GM19324 (cell line): ENCODE data around the gene USP12.
"Not testable (repeated sequence)": the region's sequence is repeated elsewhere in the genome, so short reads cannot be mapped to it uniquely, and the experiment has no call there.

Experiments
- ATAC-seq: cut with Tn5 transposase; IDR thresholded peaks from one replicate; pipeline ENCODE4 v1.9.1; 2021; ENCODE audit warnings: mild to moderate bottlenecking, moderate library complexity; ENCODE audit not compliant: unreplicated experiment, low FRiP score

USP12 gene

DNA sequence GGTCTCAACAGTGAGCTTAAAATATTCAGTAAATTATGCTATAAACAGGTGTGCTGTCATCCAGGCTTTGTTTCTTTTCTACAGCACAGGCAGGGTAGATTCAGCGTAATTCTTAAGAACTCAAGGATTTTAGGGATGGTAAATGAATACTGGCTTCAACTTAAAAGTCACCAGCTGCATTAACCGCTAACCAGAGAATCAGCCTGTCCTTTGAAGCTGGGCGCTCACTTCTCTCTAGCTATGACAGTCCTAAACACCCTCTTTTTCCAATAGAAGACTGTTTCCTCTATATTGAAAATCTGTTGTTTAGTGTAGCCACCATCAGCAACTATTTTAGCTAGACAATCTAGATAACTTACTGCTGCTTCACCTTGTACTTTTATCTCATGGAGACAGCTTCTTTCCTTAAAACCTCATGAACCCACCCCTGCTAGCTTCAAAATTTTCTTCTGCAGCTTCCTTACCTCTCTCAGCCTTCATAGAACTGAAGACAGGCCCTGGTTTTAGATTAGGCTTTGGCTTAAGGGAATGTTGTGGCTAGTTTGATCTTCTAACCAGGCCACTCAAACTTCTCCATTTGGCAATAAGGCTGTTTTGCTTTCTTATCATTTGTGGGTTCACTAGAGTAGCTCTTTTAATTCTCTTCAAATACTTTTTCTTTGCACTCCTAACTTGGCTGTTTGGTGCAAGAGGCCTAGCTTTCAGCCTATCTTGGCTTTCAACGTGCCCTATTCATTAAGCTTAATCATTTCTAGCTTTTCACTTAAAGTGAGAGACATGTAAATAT, 89.5 kb downstream of the USP12 start:
- no peak for ATAC-seq

DNA sequence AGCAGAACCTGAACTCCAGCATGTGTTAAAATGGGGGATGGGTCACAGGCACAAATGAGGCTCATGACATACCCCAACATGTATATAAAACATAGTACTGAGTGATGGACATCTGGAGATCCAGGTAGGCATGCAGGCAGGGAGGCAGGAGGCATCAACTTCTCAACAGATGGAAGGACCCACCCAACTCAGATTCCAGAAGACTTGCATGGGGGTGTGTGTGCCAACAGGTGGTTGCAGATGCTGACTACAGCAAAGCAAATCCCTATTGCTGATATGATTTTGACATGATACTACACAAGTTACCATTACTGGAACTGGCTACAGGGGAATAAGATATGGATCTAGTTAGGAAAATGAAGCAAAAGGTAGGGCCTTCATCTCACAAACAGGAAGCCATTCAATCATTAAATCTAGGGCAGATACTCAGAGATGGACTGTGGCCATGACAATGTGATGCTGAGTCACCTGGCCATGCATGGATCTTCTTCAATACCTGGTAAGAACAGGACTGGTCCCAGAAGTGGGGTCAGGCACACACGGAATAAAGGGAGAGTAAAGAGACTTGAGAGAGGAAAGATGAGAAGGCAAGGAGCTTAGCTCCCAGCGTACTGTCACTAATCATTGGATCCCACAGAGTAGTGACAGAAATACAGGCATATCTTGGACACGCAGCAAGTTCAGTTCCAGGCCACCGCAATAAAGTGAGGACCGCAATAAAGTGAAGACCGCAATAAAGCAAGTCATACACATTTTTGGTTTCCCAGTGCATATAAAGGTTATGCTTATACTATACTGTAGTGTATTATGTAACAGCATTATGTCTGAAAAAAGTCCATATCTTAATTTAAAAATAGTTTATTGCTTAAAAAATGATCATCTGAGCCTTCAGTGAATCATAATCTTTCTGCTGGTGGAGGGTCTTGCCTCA, 91.3 kb downstream of the USP12 start:
- ATAC-seq = no peak

DNA sequence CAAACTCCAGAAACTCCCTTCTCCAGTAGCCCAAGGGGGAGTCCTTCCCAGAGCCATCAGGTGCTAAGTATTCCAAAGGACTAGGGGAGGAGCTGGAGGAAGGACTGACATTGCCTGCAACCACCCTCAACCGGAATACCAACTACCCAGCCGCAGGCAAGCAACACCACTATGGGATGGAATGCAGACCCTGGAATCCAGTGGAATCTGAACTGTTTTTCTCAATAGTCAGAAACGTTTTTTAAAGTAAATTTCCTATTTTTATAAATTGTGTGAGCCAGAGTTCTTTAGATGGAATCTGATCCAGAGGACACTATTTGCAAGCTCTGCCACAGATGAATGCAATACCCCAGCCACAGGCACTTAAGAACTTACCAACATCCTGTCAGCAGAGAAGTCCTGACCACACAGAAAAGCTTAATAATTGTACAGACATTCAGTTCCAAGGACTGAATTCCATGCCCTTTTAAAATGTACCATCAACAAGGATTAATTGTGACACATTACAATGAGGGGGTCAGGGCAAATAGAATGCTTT, 92.1 kb downstream of the USP12 start:
- ATAC-seq = no peak

DNA sequence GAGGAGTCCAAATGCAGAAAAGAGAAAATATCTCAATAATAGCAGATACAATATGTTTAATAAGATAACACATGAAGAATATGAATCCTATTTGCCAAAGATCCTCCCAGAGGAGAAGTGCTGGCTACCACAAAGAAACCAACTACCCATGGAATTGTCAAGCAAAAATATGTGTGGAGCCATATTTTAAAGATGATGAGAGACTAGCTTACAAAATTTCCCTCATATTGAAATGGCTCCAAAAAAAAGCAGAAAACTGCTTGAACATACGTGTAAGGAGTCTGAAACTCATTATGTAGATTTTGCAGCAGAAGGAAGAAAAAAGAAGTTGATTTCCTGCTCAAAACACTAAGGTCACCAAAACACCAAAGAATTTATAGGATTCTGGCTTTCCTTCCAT, 94.2 kb downstream of the USP12 start:
- ATAC-seq = no peak

DNA sequence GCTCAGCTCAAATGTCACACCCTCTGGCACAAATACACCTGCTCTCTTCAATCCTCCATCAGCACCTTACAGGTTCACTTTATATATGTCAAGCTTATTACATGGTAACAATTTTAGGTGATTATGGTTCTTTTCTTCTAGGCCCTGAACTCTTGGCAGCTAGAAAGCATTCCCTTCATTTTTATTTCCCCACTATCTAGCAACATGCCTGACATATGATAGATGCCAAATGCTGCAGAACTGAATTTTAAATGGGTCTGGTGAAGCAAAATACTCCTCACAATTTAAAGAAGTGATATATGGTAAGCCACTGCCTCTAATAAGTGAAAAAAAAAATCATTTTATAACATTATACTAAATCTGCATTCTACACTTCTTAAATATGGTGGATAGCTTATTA, 95.2 kb downstream of the USP12 start:
- no peak for ATAC-seq

DNA sequence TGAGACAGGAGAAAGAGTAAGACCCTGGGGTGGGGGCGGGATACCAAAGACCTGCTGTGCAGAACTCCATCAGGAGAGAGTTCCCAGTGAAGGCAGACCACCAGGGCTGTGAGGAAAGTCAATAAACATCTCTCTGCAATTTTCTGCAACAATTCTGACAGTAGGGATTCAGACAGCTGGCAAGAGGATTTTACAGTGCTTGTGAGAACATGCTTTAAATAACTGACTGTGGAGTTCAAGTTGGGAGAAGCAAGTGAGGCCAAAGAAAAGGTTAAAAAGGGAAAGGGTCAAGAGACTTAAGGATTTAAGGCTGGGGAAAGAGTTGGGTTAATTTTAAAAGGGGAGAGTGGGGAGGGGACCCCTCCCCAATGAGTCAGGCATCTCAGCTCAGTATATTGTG, 98.4 kb downstream of the USP12 start:
- no peak for ATAC-seq

DNA sequence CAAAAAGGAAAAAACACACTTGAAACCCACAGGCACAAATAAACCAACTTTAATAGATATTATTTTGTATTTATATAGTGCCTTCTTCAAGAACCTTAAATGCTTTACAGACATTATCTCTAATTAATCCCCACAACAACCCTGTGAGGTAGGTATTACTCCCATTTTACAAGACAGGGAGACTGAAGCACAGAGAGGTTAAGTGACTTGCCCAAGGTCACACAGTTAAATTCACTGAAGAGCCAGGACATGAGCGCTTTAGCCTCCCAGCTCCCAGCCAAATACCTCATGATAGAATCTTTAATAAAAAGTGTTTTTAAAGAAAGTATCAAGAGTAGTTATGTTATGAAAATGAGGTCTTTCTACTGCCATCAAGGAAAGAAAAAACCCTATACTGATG, 105.5 kb downstream of the USP12 start:
- ATAC-seq = not testable (repeated sequence)

DNA sequence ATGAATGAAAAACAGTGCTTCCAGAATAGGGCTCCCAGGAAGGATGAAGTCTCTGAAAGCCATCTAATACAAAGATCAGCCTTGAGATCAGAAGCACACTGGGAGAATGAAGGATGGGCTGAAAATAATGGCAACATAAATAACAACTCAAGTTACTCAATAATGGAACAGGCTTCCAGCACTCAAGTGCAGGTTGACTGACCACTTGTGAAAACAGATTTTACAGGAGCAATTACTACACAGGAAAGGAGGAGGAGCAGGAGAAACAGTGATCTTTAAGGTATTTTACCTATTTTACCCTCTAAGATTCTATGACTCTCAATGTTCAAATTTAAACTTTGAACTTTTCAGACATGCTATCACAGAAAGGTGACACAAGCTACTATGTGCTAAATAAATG, 106.0 kb downstream of the USP12 start:
- no peak for ATAC-seq

DNA sequence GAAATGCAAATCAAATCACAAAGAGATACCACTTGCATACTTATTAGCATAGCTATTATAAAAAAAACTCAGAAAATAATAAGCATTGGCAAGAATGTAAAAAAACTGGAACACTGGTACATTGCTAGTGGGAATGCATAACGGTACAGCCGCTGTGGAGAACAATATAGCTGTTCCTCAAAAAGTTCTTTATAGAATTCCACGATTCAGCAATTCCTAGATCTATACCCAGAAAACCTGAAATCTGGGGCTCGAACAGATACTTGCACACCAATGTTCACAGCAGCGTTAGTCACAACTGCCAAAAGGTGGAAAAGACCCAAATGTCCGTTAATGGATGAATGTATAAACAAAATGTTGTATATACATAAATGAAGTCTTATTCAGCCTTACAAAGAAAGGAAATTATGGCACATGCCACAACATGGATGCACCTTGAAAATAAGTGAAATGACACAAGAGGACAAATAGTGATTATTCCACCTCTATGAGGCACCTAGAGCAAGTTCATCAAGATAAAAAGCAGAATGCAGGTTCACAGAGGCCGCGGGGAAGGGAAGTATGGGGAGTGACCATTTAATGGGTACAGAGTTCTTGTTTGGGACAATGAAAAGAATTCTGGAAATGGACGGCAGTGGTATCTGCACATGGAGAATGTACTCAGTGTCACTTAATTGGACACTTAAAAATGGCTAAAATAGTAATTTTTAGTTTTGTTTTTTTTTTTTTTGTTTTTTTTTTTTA, 107.2 kb downstream of the USP12 start:
- ATAC-seq = no peak

DNA sequence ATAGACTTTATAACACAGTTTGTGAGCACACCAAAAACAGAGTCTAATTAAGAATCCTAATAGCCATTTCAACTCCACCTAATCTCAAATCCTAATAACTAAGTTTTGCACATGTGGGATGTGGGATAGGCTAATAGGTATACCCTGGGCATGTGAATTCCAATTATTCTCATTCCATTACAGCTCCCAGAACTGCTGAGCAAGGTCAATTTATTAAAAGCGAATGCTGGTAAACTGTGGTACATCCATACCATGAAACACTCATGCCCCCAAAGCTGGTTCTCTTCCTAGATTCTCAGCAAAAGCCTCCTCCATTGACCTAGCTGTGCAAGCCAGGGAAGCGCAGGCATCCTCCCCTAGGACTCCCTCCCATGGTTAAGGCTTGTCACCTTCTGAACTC, 113.8 kb downstream of the USP12 start:
- ATAC-seq = no peak

DNA sequence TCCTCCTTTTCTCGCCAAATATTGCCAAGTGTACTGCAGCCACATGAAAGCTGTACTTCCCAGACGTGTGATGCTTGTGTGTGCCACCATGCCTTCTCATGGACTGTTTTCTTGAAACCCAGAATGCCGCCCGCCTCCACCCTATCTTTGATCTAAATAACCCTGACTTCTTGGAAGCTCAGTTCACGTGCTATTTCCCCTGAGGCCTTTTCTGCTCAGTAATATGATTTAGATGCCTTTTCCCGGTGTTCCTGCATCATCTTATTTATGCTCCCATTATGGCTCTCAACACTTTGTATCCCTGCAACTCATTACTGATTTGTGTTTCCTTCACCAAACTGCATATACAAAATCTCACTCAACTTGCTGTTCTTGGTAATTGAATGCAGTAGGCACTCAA, 116.1 kb downstream of the USP12 start:
- no peak for ATAC-seq

DNA sequence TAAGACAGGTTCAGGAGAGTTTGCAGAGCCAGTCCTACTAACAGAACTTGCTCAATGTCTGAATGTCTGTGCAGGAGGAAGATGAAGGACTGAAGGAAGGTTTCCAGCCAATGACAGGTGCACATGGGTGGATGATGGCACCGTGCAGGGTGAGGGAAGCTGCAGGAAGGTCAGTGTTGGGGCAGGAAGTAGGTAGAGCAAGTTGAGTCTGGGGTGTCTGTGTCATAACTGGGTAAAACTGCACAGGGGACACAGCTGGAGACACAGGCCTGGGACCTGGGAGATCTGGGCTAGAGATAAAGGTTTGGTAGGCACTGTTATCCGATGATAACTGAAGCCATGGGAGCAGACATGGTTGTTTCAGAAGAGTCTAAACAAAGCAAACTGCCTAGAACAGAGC, 116.9 kb downstream of the USP12 start:
- no peak for ATAC-seq

DNA sequence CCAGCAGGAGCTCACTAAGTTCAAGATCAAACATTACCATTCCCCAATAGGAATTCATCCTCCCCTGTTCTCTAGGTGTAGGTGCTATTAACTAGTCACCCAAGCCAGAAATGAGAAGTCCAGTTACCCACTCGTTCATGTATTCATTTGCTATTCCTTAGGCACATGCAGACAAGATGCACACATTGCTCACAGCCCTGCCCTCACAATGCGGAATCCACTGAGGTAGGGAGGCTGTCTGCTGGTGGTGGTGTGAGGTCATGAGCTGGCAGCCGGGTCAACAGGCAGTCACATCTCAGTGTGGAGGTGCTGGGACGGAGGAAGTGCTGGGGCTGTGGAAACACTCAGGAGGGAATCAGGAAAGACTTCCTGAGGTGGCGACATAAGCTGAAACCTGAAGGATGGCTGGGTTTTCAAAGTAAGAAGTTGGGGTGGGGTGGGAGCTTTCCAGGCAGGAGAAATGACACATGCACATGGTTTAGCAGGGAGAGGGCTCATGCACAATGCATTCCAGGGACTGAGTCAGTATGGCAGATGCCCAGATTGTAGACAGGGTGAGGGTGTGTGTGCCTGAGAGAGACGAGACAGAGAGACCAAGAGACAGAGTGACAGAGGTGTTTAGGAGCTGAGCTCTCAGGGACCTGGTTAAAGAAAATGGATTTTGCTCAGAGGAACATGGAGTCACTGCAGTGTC, 117.6 kb downstream of the USP12 start:
- no peak for ATAC-seq

DNA sequence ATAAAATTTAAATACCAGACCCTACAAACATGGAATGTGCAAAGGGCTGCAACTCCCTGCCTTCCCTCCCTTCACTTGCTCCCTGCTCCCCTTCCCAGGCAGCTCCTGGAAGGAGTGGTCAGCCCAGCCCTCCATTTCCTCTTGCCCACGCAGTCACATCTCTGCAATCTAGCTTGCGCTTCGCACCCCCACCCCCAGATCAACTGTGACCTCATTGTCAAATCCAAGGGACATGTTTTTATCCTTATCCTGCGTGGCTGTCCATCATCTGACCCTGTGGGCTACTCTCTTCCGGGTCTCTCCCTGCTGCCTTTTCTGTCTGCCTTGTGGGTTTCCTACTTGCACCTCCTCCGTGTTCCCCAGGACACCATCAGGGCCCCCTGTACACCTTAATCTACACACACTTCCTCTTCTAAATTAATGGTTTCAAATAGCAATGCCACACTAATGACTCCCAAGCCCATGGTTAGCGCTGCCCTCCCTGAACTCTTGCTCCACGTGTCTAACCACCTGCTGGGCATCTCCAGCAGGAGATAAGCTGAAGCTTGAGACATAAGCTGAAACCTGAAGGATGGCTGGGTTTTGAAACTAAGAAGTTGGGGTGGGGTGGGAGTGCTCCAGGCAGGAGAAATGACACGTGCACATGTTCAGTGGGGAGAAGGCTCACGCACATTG, 118.3 kb downstream of the USP12 start:
- ATAC-seq = no peak

DNA sequence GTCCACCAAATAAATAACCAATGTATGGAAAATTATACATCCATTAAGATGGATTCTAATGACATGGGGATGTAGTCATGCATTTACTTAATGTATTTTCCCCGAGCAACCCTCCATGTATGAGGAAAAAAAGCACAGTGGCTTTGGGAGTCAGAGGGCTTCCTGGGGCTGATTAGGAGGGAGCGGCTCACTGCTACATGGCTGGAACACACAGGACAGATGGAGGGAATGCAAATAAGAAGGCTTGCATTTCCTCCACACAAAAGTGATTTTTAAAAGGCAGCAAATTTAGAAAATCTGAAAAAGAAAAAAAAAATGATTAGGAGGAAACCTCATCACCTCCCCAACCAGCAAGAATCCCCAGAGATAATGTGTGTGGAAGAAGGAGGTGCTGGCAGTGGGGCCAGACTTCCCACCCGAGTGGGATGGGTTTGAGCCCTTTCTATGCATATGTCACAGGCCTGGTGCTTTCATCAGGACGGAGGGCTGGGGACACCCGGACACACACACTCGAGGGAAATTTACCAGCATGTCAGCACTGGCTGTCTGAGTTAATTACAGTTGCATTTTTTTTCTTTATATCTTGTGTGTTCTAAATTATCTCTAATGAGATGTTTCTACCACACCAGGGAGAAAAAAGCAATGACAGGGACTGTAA, 118.9 kb downstream of the USP12 start:
- no peak for ATAC-seq

DNA sequence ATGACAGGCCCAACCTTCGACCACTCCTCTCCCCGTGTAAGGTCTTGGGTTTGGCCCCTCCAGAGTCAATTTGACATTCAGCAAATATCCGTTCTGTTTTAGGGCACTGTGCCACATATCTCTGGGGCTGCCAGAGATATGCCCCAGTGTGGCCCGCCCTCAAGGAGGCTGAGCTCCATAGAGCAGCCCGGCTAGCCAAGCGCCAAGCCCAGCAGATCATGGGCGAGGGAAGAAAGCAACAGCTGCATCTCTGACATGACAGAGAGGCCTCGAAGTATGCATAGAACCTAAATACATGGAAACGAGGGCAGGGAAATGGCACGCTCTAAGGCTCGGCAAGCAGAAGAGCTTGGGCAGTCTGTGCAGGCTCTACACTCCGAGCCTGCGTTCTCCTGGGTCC, 124.5 kb downstream of the USP12 start:
- ATAC-seq = no peak

DNA sequence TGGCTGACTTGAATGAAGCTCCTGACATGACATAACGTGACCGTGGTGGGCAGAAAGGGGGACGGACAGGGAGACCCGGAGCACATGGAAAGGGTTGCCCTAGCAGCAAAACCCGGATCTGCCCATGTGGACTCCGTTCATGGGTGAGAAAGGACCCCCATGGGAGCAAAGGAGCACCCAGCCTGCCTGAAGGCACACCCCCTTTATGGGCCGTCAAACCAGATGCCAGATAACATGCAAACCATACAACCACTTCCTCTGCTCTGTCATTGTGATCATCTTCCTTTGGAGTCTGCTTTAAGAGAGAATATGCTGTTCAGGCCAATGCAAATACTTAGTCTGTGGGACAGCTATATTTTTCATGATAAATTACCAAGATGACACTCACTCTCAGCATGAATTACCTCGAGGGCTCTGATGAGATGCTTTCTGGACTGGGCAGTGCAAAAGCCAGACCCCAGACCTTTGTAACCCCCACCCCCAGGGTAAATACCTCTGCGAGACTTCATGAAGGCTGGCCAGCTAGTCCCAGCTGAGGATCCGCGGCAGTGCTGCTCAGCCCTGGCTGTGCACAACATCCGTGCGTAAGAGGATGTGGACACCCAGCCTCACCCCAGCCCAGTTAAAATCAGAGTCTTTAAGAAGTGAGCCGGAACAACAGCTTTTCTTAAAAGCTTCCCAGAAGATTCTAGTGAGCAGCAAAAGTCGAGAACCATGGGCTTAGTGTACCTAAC, 126.6 kb downstream of the USP12 start:
- no peak for ATAC-seq

DNA sequence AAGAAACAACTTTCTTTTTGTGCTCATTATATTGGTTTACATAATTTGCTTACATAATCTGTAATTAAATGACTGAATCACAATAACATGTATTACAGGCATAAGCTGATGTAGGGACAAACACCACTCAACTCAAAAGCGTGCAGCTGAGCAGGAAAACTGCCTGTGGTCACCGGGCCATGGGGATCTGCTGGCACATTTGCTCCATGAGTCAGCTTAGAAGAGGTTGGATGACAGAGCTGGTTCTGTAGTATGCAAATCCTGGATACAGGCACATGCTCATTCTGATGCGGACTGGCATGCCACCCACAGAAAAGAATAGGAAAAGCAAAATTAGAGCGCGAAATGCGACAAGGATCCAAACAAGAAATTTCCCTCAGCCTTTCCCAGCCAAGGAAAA, 128.6 kb downstream of the USP12 start:
- no peak for ATAC-seq

DNA sequence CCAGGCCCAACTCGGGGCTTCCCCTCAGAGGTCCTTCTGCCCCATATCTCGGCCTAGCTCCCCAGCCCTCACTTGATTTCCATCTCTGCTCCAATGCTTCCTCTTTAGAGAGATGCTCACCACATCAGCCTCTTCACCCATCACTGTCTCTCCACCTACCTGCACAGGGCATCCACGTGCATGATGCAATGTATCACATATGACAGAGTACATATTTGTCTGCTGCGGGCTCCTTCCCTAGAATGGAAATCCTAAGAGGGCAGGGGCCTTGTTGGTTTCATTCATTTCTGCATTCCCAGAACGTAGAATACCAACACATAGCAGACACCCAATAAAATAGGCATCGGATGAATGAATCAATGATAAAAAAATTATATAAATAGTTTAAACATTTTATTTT, 130.3 kb downstream of the USP12 start:
- ATAC-seq = no peak
